Measurements from ENCODE around the gene BRICD5. TPM values are rescaled to one million over a fixed set of nuclear protein-coding genes. Genes with fewer than 3 reads are reported as not detected.

Gene BRICD5
- total and polyA plus RNA-seq, 2 donors (not counting 1 experiment from before 2014, with no cell fraction given) = 0.23 to 1.5 TPM

- no peak for DNase-seq (ENCODE audit: low read depth in 2 of 2)
- Histone ChIP-seq H2AFZ (ENCODE audit: low read length) (no peak overlapping the region), H3K9me3 (ENCODE audit: control insufficient read depth, insufficient read depth, low read depth, low read length) (no peaks in the 10 kb centered on the region), H4K20me1 (ENCODE audit: control insufficient read depth, extremely low read depth, insufficient read depth, low read length) (no peaks in the 10 kb centered on the region), H3K4me2 (ENCODE audit: extremely low read depth, insufficient read depth, low read length) (no peak overlapping the region), H3K36me3 (ENCODE audit: control insufficient read depth, insufficient read depth, low read length) (peaks cover 27% of the 10 kb centered on the region), H3K9ac (ENCODE audit: insufficient read depth, low read length) (no peak overlapping the region), H3K79me2 (ENCODE audit: control insufficient read depth, insufficient read depth, low read length) (peaks cover 20% of the 10 kb centered on the region), H3K27me3 (ENCODE audit: control insufficient read depth, insufficient read depth, low read length) (no peaks in the 10 kb centered on the region), H3K27ac (ENCODE audit: insufficient read depth, low read length) (no peak overlapping the region), H3K4me1 (ENCODE audit: control insufficient read depth, extremely low read depth, insufficient read depth, low read length) (peaks cover 9% of the 10 kb centered on the region), H3K4me3 (replicated peaks in 1 of 4; ENCODE audit: control extremely low read depth in 1 of 4, insufficient read depth in 1 of 4, low read depth in 3 of 4, low read length in 4 of 4) (no peak overlapping the region)
- TF ChIP-seq, protein P1, sequence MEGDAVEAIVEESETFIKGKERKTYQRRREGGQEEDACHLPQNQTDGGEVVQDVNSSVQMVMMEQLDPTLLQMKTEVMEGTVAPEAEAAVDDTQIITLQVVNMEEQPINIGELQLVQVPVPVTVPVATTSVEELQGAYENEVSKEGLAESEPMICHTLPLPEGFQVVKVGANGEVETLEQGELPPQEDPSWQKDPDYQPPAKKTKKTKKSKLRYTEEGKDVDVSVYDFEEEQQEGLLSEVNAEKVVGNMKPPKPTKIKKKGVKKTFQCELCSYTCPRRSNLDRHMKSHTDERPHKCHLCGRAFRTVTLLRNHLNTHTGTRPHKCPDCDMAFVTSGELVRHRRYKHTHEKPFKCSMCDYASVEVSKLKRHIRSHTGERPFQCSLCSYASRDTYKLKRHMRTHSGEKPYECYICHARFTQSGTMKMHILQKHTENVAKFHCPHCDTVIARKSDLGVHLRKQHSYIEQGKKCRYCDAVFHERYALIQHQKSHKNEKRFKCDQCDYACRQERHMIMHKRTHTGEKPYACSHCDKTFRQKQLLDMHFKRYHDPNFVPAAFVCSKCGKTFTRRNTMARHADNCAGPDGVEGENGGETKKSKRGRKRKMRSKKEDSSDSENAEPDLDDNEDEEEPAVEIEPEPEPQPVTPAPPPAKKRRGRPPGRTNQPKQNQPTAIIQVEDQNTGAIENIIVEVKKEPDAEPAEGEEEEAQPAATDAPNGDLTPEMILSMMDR (conservative IDR thresholded peaks at IDR 0.05 in 1 of 2, IDR thresholded peaks at IDR 0.05 in 1 of 2; ENCODE audit: low read depth in 1 of 2, low read length in 2 of 2) = no peak
These were observed 1.9 kb downstream of the BRICD5 start for GRCh38 chr16:2208772-2209171.

- Histone ChIP-seq H3K36me3 (ENCODE audit: control insufficient read depth, insufficient read depth, low read length) (peaks cover 27% of the 10 kb centered on the region), H4K20me1 (ENCODE audit: control insufficient read depth, extremely low read depth, insufficient read depth, low read length) (no peaks in the 10 kb centered on the region), H3K4me2 (ENCODE audit: extremely low read depth, insufficient read depth, low read length) (no peak overlapping the region), H3K27ac (ENCODE audit: insufficient read depth, low read length) (no peak overlapping the region), H3K4me3 (replicated peaks in 1 of 4; ENCODE audit: control extremely low read depth in 1 of 4, insufficient read depth in 1 of 4, low read depth in 3 of 4, low read length in 4 of 4) (no peak overlapping the region), H3K79me2 (ENCODE audit: control insufficient read depth, insufficient read depth, low read length) (peaks cover 15% of the 10 kb centered on the region), H2AFZ (ENCODE audit: low read length) (no peak overlapping the region), H3K9ac (ENCODE audit: insufficient read depth, low read length) (no peak overlapping the region), H3K9me3 (ENCODE audit: control insufficient read depth, insufficient read depth, low read depth, low read length) (no peaks in the 10 kb centered on the region), H3K27me3 (ENCODE audit: control insufficient read depth, insufficient read depth, low read length) (no peaks in the 10 kb centered on the region), H3K4me1 (ENCODE audit: control insufficient read depth, extremely low read depth, insufficient read depth, low read length) (peaks cover 9% of the 10 kb centered on the region)
- DNase-seq (ENCODE audit: low read depth in 2 of 2) = no peak
- TF ChIP-seq, protein P1 (conservative IDR thresholded peaks at IDR 0.05 in 1 of 2, IDR thresholded peaks at IDR 0.05 in 1 of 2; ENCODE audit: low read depth in 1 of 2, low read length in 2 of 2) = no peak
- no peak for TF ChIP-seq EZH2 (IDR thresholded peaks at IDR 0.05; ENCODE audit: low read length, missing control alignments)
These were observed 2.4 kb downstream of the BRICD5 start for GRCh38 chr16:2208308-2208707.

DNA sequence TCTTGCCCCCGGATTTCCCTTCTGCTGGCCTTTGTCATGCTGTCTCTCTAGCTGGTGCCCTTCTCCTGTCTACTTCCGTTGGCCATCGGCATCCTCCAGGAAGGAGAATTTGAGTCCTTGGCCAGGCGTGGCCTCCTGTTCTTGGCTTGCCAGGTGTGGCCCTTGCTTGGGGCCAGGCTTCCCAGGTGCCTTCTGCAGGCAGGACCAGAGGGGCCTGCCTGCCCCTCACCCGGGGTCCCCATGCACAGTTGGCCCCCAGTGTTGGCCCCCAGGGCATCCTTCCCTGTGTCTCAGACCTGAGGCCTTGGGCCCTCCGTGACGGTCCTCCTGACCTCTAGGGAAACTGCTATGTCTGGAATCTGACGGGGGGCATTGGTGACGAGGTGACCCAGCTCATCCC lies 2.8 kb downstream of the BRICD5 start:
- Histone ChIP-seq H3K27me3 (ENCODE audit: control insufficient read depth, insufficient read depth, low read length) (no peaks in the 10 kb centered on the region), H2AFZ (ENCODE audit: low read length) (no peak overlapping the region), H3K4me2 (ENCODE audit: extremely low read depth, insufficient read depth, low read length) (no peak overlapping the region), H3K4me3 (replicated peaks in 1 of 4; ENCODE audit: control extremely low read depth in 1 of 4, insufficient read depth in 1 of 4, low read depth in 3 of 4, low read length in 4 of 4) (no peak overlapping the region), H3K36me3 (ENCODE audit: control insufficient read depth, insufficient read depth, low read length) (peaks cover 27% of the 10 kb centered on the region), H3K79me2 (ENCODE audit: control insufficient read depth, insufficient read depth, low read length) (peaks cover 11% of the 10 kb centered on the region), H3K27ac (ENCODE audit: insufficient read depth, low read length) (no peak overlapping the region), H3K4me1 (ENCODE audit: control insufficient read depth, extremely low read depth, insufficient read depth, low read length) (peaks cover 7% of the 10 kb centered on the region), H3K9ac (ENCODE audit: insufficient read depth, low read length) (no peak overlapping the region), H4K20me1 (ENCODE audit: control insufficient read depth, extremely low read depth, insufficient read depth, low read length) (no peaks in the 10 kb centered on the region), H3K9me3 (ENCODE audit: control insufficient read depth, insufficient read depth, low read depth, low read length) (no peaks in the 10 kb centered on the region)
- no peak for TF ChIP-seq EZH2 (IDR thresholded peaks at IDR 0.05; ENCODE audit: low read length, missing control alignments)
- TF ChIP-seq, protein P1 (conservative IDR thresholded peaks at IDR 0.05 in 1 of 2, IDR thresholded peaks at IDR 0.05 in 1 of 2; ENCODE audit: low read depth in 1 of 2, low read length in 2 of 2) = no peak
- DNase-seq (ENCODE audit: low read depth in 2 of 2) = no peak

Measured in fibroblast of lung (primary cell).